ENCODE results near the gene METTL23. TPM values are rescaled to one million over a fixed set of nuclear protein-coding genes. Genes with fewer than 3 reads are reported as not detected.
"Not testable (repeated sequence)": the region's sequence is repeated elsewhere in the genome, so short reads cannot be mapped to it uniquely, and the experiment has no call there.

METTL23 gene
- total RNA-seq, 4 donors from 2014 or later, result 13.8 to 32.5 (median 21.6) TPM

DNA sequence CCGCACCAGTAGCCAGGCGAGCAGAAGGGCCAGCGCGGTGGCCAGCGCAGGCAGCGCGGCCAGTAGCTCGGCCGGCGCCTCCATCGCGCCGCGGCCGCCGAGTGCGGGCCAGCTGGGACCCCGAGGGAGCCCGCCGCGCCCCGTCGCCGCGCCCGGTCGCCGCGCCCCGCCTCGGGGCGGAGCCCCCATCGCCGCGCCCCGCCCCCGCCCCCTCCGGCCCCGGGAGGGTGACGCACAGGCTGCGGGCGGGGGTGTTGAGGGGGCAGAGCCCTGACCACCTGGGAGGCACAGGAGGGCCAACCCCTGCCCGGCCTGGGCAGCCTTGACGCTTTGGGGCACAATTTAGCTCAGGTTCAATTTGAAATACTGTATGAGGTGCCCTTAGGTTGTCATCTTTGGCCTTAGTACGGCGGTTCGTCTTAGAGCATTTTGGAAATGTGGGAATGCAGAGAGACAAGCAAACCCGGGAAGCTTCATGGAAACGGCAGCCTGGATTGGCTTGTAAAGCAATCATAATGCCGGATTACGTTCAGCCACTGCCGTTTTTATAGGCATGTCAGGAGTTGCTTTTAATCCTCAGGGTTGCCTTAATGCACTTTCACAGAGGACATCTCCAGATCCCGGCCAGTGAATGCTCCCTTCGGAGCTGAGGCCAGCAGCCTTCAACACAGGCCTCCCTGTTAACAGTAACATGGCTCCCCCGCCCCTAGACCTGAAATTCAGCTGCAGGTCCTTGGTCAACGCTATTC lies 15.6 kb upstream of the METTL23 start, which contains the start of gene MXRA7:
TSS of gene MXRA7 (minus strand) at position 103 of the 749 bp plus-strand sequence. CDS start at position 84, 19 bp downstream.
- Histone ChIP-seq H3K4me1 (peaks cover 0 to 10% of the 10 kb centered on the region in 2 donors), H3K36me3 (no peaks in the 10 kb centered on the region), H3K4me3 (peak within 1 kb of the TSS; percentile 61 to 77), H3K9me3 (no peaks in the 10 kb centered on the region), H3K27ac (peak within 1 kb of the TSS; percentile 85 to 96), H3K27me3 (no peaks in the 10 kb centered on the region)
- intact Hi-C loops (cut with DNase I; ENCODE audit: low total_unique reads), result loop anchor here (10.0 kb wide), 1 partner anchor 156 kb away; no protein-coding TSS in a partner anchor
- TF ChIP-seq CTCF (IDR thresholded peaks at IDR 0.05) (no peak), POLR2A (IDR thresholded peaks at IDR 0.05) (no peak)
- peak; percentile 82 to 86 for DNase-seq

DNA sequence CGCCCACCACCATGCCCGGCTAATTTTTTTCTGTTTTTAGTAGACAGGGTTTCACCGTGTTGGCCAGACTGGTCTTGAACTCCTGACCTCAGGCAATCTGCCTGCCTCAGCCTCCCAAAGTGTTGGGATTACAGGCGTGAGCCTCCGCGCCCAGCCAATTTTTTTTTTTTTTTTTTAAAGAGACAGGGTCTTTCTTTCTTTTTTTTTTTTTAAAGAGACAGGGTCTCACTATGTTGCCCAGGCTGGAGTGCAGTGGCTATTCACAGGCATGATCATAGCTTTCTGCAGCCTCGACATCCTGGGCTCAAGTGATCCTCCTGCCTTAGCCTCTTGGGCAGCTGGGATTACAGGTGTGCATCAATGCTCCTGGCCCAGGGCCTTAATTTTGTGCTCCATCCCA lies 14.3 kb upstream of the METTL23 start:
- intact Hi-C loops (cut with DNase I; ENCODE audit: low total_unique reads), result loop anchor here (10.0 kb wide), 1 partner anchor 158 kb away; no protein-coding TSS in a partner anchor
- H3K36me3 ChIP-seq, H3K27me3 ChIP-seq, H3K9me3 ChIP-seq, DNase-seq, H3K4me3 ChIP-seq: not testable (repeated sequence)
- H3K27ac ChIP-seq, result peak overlapping the region in 1 of 2 donors; percentile 85
- H3K4me1 ChIP-seq, result peaks cover 0 to 10% of the 10 kb centered on the region in 2 donors

DNA sequence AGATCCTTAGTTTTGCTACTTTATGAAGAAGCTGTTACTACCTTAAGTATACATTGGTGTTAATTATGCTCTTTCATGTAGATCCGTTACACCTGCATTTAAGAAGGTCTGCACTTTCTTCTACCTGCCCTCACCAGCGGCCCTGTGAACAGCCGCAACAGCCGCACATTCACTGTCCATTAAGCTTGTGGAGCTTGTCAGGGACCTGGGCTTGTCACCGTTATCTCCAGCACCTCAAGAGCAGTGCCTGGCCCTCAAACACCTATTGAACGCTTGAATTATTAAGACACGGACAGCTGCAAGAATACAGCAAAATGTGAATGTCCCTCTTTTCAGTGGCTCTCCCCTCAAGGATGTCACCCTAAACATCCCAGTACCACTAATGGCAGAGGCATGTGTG lies 12.9 kb upstream of the METTL23 start:
- no peaks in the 10 kb centered on the region for H3K27me3 ChIP-seq
- no peak overlapping the region for H3K4me3 ChIP-seq
- peaks cover 0 to 8% of the 10 kb centered on the region in 2 donors for H3K4me1 ChIP-seq
- intact Hi-C loops (cut with DNase I; ENCODE audit: low total_unique reads), result loop anchor here (10.0 kb wide), 1 partner anchor 159 kb away; no protein-coding TSS in a partner anchor
- no peak for DNase-seq
- H3K36me3 ChIP-seq, result no peaks in the 10 kb centered on the region
- no peak for TF ChIP-seq CTCF (IDR thresholded peaks at IDR 0.05)
- TF ChIP-seq POLR2A (IDR thresholded peaks at IDR 0.05), result no peak
- H3K27ac ChIP-seq, result no peak overlapping the region
- H3K9me3 ChIP-seq, result no peaks in the 10 kb centered on the region

DNA sequence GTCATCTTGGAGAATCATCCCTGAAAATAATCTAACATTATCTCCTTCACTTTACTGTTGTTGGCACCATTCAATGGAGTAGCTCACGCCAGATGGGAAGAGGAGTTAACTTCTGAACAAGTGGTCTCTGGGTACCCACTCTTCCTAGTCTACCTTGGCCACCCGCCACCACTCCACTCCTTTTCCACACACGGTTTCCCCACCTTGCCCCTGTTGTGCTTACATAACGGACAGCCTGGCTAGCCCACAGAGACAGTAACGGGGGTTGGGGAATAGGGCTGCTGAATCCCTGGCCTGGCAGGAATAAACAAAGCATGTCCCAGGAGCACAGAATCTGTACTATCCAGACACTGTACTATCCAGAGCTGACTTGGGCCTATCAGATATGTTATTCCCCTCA lies 12.3 kb upstream of the METTL23 start:
- H3K36me3 ChIP-seq, result no peaks in the 10 kb centered on the region
- peak overlapping the region in 1 of 2 donors; percentile 26 for H3K27ac ChIP-seq
- H3K4me1 ChIP-seq, result peaks cover 0 to 6% of the 10 kb centered on the region in 2 donors
- intact Hi-C loops (cut with DNase I; ENCODE audit: low total_unique reads), result loop anchor here (10.0 kb wide), 1 partner anchor 160 kb away; no protein-coding TSS in a partner anchor
- H3K9me3 ChIP-seq, result no peaks in the 10 kb centered on the region
- TF ChIP-seq POLR2A (IDR thresholded peaks at IDR 0.05) (no peak), CTCF (IDR thresholded peaks at IDR 0.05) (no peak)
- H3K4me3 ChIP-seq, result no peak overlapping the region
- H3K27me3 ChIP-seq, result no peaks in the 10 kb centered on the region
- DNase-seq, result no peak

GRCh38 chr17:76714822-76715495 lies 11.7 kb upstream of the METTL23 start:
- Histone ChIP-seq H3K4me1 (peaks cover 0 to 6% of the 10 kb centered on the region in 2 donors), H3K27ac (peak overlapping the region in 1 of 2 donors; percentile 26)
- TF ChIP-seq POLR2A (IDR thresholded peaks at IDR 0.05) (no peak), CTCF (IDR thresholded peaks at IDR 0.05) (peak; percentile 80 to 92 (median 87))

More at GRCh38 chr17:76714822-76715495, 11.7 kb upstream of the METTL23 start:
- H3K36me3 ChIP-seq, result no peaks in the 10 kb centered on the region
- intact Hi-C loops (cut with DNase I; ENCODE audit: low total_unique reads), result loop anchor here (5.0 to 10.0 kb wide), 2 partner anchors 33 to 160 kb away; no protein-coding TSS in a partner anchor
- DNase-seq, result peak; percentile 74 to 87
- no peaks in the 10 kb centered on the region for H3K27me3 ChIP-seq
- no peaks in the 10 kb centered on the region for H3K9me3 ChIP-seq
- no peak overlapping the region for H3K4me3 ChIP-seq
